Activated CD4-positive, alpha-beta T cell treated with anti-CD3 and anti-CD28 coated beads for 36 hours (primary cell): ENCODE data around the gene SLBP. TPM values are rescaled to one million over a fixed set of nuclear protein-coding genes. Genes with fewer than 3 reads are reported as not detected.

Experiments
- ATAC-seq: fragments of 200-7000 bp; cut with Tn5 transposase; one replicate; pipeline ENCODE4 v1.10.0; 2021; ENCODE audit warnings: mild to moderate bottlenecking, moderate library complexity
- CTCF ChIA-PET: fragments of 350-600 bp; sonication (Branson Sonifier 250); formaldehyde crosslinking; loops from one replicate; lab custom pipeline; 2021; ENCODE audit warnings: antibody characterized with exemption; lab: Charles Lee
- POLR2A ChIA-PET: fragments of 350-600 bp; sonication (Branson Sonifier 250); formaldehyde crosslinking; loops from one replicate; lab custom pipeline; 2021; ENCODE audit warnings: antibody characterized with exemption, inconsistent platforms; lab: Charles Lee
- DNase-seq: peaks from one replicate; pipeline ENCODE4 v3.0.0-alpha.2; 2020
- H3K27ac Mint-ChIP-seq: one replicate; pipeline ENCODE4 v1.8.0; 2021; ENCODE audit warnings: mixed read lengths
- H3K27me3 Mint-ChIP-seq: one replicate; pipeline ENCODE4 v1.8.0; 2021; ENCODE audit warnings: mixed read lengths
- H3K36me3 Mint-ChIP-seq: one replicate; pipeline ENCODE4 v1.8.0; 2021; ENCODE audit warnings: low read depth, mixed read lengths
- H3K4me1 Mint-ChIP-seq: one replicate; pipeline ENCODE4 v1.8.0; 2021; ENCODE audit warnings: mixed read lengths
- H3K4me3 Mint-ChIP-seq: one replicate; pipeline ENCODE4 v1.8.0; 2021; ENCODE audit warnings: mild to moderate bottlenecking, moderate library complexity, mixed read lengths
- H3K9me3 Mint-ChIP-seq: one replicate; pipeline ENCODE4 v1.8.0; 2021; ENCODE audit warnings: low read depth, mixed read lengths
- intact Hi-C, 2 experiments: fragments of 100-400 bp; cut with DNase I in 1 of 2; cut with micrococcal nuclease in 1 of 2; formaldehyde crosslinking; loops; one replicate each; pipeline versions ENCODE4 v1.14.2 to v1.15.1; 2022 to 2024; cut with DNase I, micrococcal nuclease
- total RNA-seq, 2 experiments: library from RNA; stranded (reverse); gene quantifications; one replicate each; pipeline ENCODE4 v1.2.3, GENCODE V29; 2021

SLBP gene
- total RNA-seq, 2 experiments from 2014 or later, result 113 to 134 TPM

GRCh38 chr4:1726146-1726934, 14.2 kb upstream of the SLBP start:
- Mint-ChIP-seq H3K4me3 (no peak overlapping the region), H3K27ac (peak overlapping the region; percentile 69), H3K9me3 (no peaks in the 10 kb centered on the region), H3K4me1 (peaks cover 76% of the 10 kb centered on the region), H3K27me3 (no peaks in the 10 kb centered on the region), H3K36me3 (peaks cover 82% of the 10 kb centered on the region)
- ChIA-PET CTCF (interaction anchor here (0.6 to 13.1 kb wide), 10 partner anchors 17 to 814 kb away, joined by 3 to 196 read pairs (median 4); no protein-coding TSS in a partner anchor), POLR2A (interaction anchor here (1.1 to 1.3 kb wide), 3 partner anchors 16 to 33 kb away, joined by 3 to 5 read pairs (median 4); no protein-coding TSS in a partner anchor)
- DNase-seq (peak; percentile 93), ATAC-seq (peak; percentile 10)
- intact Hi-C loops, result loop anchor here (1.0 to 2.0 kb wide), 2 partner anchors 14 to 33 kb away; partner anchors contain the start of gene SLBP (in 1 of the 2)

GRCh38 chr4:1725521-1725920, 13.4 kb upstream of the SLBP start:
- Mint-ChIP-seq H3K4me3 (no peak overlapping the region), H3K27me3 (no peaks in the 10 kb centered on the region), H3K4me1 (peaks cover 68% of the 10 kb centered on the region), H3K27ac (peak overlapping the region; percentile 51), H3K36me3 (peaks cover 76% of the 10 kb centered on the region), H3K9me3 (no peaks in the 10 kb centered on the region)
- ATAC-seq, result no peak
- ChIA-PET CTCF (interaction anchor here (0.6 to 13.1 kb wide), 6 partner anchors 16 to 815 kb away, joined by 3 to 196 read pairs (median 4); no protein-coding TSS in a partner anchor), POLR2A (interaction anchor here (0.6 to 1.2 kb wide), 3 partner anchors 15 to 32 kb away, joined by 3 to 5 read pairs (median 4); no protein-coding TSS in a partner anchor)
- intact Hi-C loops, result no loop called here
- peak; percentile 1 for DNase-seq

- intact Hi-C loops, result loop anchor here in 1 of 2 experiments (1.0 to 5.0 kb wide), 5 partner anchors 475 to 1239 kb away; partner anchors contain the start of genes GRK4, HAUS3, NOP14 and POLN
- no peaks in the 10 kb centered on the region for H3K27me3 Mint-ChIP-seq
- POLR2A ChIA-PET, result interaction anchor here (0.6 to 5.1 kb wide), 4 partner anchors 12 to 179 kb away, joined by 3 to 89 read pairs (median 5); partner anchors contain the start of gene SLBP
Observed at GRCh38 chr4:1723131-1723801, 11.1 kb upstream of the SLBP start.

GRCh38 chr4:1722551-1723118, 10.5 kb upstream of the SLBP start:
- ATAC-seq, result peak; percentile 13
- Mint-ChIP-seq H3K27me3 (no peaks in the 10 kb centered on the region), H3K9me3 (no peaks in the 10 kb centered on the region), H3K4me3 (peak overlapping the region; percentile 96), H3K36me3 (peaks cover 55% of the 10 kb centered on the region), H3K4me1 (peaks cover 63% of the 10 kb centered on the region), H3K27ac (peak overlapping the region; percentile 99)
- ChIA-PET CTCF (interaction anchor here (0.6 to 13.1 kb wide), 7 partner anchors 11 to 136 kb away, joined by 3 to 196 read pairs (median 3); partner anchors contain the start of gene SLBP), POLR2A (interaction anchor here (0.7 to 5.1 kb wide), 3 partner anchors 11 to 29 kb away, joined by 3 to 89 read pairs (median 17); partner anchors contain the start of gene SLBP)
- intact Hi-C loops, result loop anchor here in 1 of 2 experiments (1.0 to 5.0 kb wide), 5 partner anchors 474 to 1240 kb away; partner anchors contain the start of genes GRK4, HAUS3, NOP14 and POLN
- no peak for DNase-seq

More at GRCh38 chr4:1723131-1723801, 11.1 kb upstream of the SLBP start:
- Mint-ChIP-seq H3K9me3 (no peaks in the 10 kb centered on the region), H3K4me1 (peaks cover 65% of the 10 kb centered on the region), H3K27ac (peak overlapping the region; percentile 99), H3K4me3 (peak overlapping the region; percentile 96), H3K36me3 (peaks cover 61% of the 10 kb centered on the region)
- DNase-seq (peak; percentile 83), ATAC-seq (peak; percentile 43)
- CTCF ChIA-PET, result interaction anchor here (0.6 to 13.1 kb wide), 10 partner anchors 9 to 135 kb away, joined by 3 to 196 read pairs (median 3); partner anchors contain the start of gene SLBP

GRCh38 chr4:1721666-1722550, 9.8 kb upstream of the SLBP start:
- peaks cover 56% of the 10 kb centered on the region for H3K4me1 Mint-ChIP-seq
- peak overlapping the region; percentile 99 for H3K27ac Mint-ChIP-seq
- peak; percentile 1 for ATAC-seq
- CTCF ChIA-PET, result interaction anchor here (0.8 to 13.1 kb wide), 6 partner anchors 8 to 29 kb away, joined by 3 to 196 read pairs (median 10); partner anchors contain the start of gene SLBP
- peak overlapping the region; percentile 96 for H3K4me3 Mint-ChIP-seq
- no peaks in the 10 kb centered on the region for H3K27me3 Mint-ChIP-seq
- H3K9me3 Mint-ChIP-seq, result no peaks in the 10 kb centered on the region
- peak; percentile 41 for DNase-seq
- H3K36me3 Mint-ChIP-seq, result peaks cover 47% of the 10 kb centered on the region
- intact Hi-C loops, result loop anchor here (1.0 to 5.0 kb wide), 11 partner anchors 10 to 1240 kb away; partner anchors contain the start of genes SLBP (in 2 of the 2), FAM53A (in 1 of the 2), GRK4 (in 1 of the 2) and HAUS3 (in 1 of the 2)
- POLR2A ChIA-PET, result interaction anchor here (0.6 to 5.1 kb wide), 4 partner anchors 11 to 117 kb away, joined by 3 to 89 read pairs (median 10); partner anchors contain the start of gene SLBP

- Mint-ChIP-seq H3K27ac (peak within 1 kb of the TSS; percentile 99), H3K4me3 (peak within 1 kb of the TSS; percentile 96), H3K4me1 (peaks cover 52% of the 10 kb centered on the region), H3K27me3 (no peaks in the 10 kb centered on the region), H3K9me3 (no peaks in the 10 kb centered on the region), H3K36me3 (peaks cover 45% of the 10 kb centered on the region)
- POLR2A ChIA-PET, result interaction anchor here (0.6 to 5.1 kb wide), 6 partner anchors 10 to 150 kb away, joined by 3 to 89 read pairs (median 3); partner anchors contain the start of genes NSD2 and SLBP
- CTCF ChIA-PET, result interaction anchor here (0.7 to 13.1 kb wide), 6 partner anchors 9 to 28 kb away, joined by 3 to 196 read pairs (median 6); partner anchors contain the start of gene SLBP
- peak; percentile 81 for ATAC-seq
- DNase-seq, result peak; percentile 96
- intact Hi-C loops, result loop anchor here (1.0 to 5.0 kb wide), 10 partner anchors 9 to 1241 kb away; partner anchors contain the start of genes SLBP (in 2 of the 2), FAM53A (in 1 of the 2), GRK4 (in 1 of the 2) and LETM1 (in 1 of the 2)
Observed at GRCh38 chr4:1721003-1721665, 9.0 kb upstream of the SLBP start, which contains the start of the genes TACC3 and TMEM129. TSS of gene TACC3 (plus strand) at chr4:1721521. CDS start at chr4:1723422, 1,901 bp downstream. TSS of gene TMEM129 (minus strand) at chr4:1721323. CDS start at chr4:1720837, 486 bp downstream.

- ChIA-PET CTCF (interaction anchor here (0.7 to 13.1 kb wide), 7 partner anchors 8 to 27 kb away, joined by 3 to 196 read pairs (median 5); partner anchors contain the start of gene SLBP), POLR2A (interaction anchor here (0.6 to 5.1 kb wide), 4 partner anchors 9 to 151 kb away, joined by 3 to 89 read pairs (median 10); partner anchors contain the start of genes NSD2 and SLBP)
- H3K9me3 Mint-ChIP-seq, result no peaks in the 10 kb centered on the region
- peaks cover 56% of the 10 kb centered on the region for H3K4me1 Mint-ChIP-seq
- H3K27ac Mint-ChIP-seq, result peak overlapping the region; percentile 92
- DNase-seq (peak; percentile 75), ATAC-seq (peak; percentile 24)
- no peaks in the 10 kb centered on the region for H3K27me3 Mint-ChIP-seq
- peak overlapping the region; percentile 84 for H3K4me3 Mint-ChIP-seq
- intact Hi-C loops, result loop anchor here in 1 of 2 experiments (2.0 to 5.0 kb wide), 4 partner anchors 748 to 1242 kb away; partner anchors contain the start of genes GRK4, NOP14 and RNF4
- H3K36me3 Mint-ChIP-seq, result peaks cover 45% of the 10 kb centered on the region
Observed at GRCh38 chr4:1720163-1720983, 8.3 kb upstream of the SLBP start.

- peak overlapping the region; percentile 5 for H3K27ac Mint-ChIP-seq
- H3K27me3 Mint-ChIP-seq, result no peaks in the 10 kb centered on the region
- peaks cover 51% of the 10 kb centered on the region for H3K4me1 Mint-ChIP-seq
Observed at GRCh38 chr4:1718095-1718850, 6.2 kb upstream of the SLBP start.

More at GRCh38 chr4:1718095-1718850, 6.2 kb upstream of the SLBP start:
- ATAC-seq (no peak), DNase-seq (no peak)
- CTCF ChIA-PET, result interaction anchor here (1.5 to 13.1 kb wide), 3 partner anchors 12 to 92 kb away, joined by 4 to 196 read pairs (median 19); no protein-coding TSS in a partner anchor
- intact Hi-C loops, result no loop called here
- Mint-ChIP-seq H3K9me3 (no peaks in the 10 kb centered on the region), H3K4me3 (peak overlapping the region; percentile 84), H3K36me3 (peaks cover 45% of the 10 kb centered on the region)
- POLR2A ChIA-PET, result no interaction called here
